OCI-LY7 (cell line): Measurements from ENCODE around the gene LTBP4. TPM values are rescaled to one million over a fixed set of nuclear protein-coding genes. Genes with fewer than 3 reads are reported as not detected.

Experiments used
- Bru-seq: library from RNA; stranded (reverse); fragments of 400-500 nt; gene quantifications from one replicate; lab custom pipeline; 2021; lab: Mats Ljungman, UMichigan
- BruChase-seq, 2 experiments: library from RNA; stranded (reverse); fragments of 400-500 nt; gene quantifications; one replicate each; lab custom pipeline; 2021; lab: Mats Ljungman, UMichigan
- BruUV-seq: library from RNA; stranded (reverse); fragments of 400-500 nt; replicated peaks from 2 replicates; lab custom pipeline; 2021; lab: Mats Ljungman, UMichigan
- CTCF ChIA-PET: fragments of 300-600 bp; sonication (Branson Sonifier 250); formaldehyde crosslinking; loops from one replicate; lab custom pipeline; 2022; ENCODE audit warnings: antibody characterized with exemption; ENCODE audit not compliant: unreplicated experiment; lab: Charles Lee
- POLR2A ChIA-PET: fragments of 300-600 bp; sonication (Branson Sonifier 250); formaldehyde crosslinking; loops from one replicate; lab custom pipeline; 2022; ENCODE audit warnings: antibody characterized with exemption; lab: Charles Lee
- DNase-seq: peaks from one replicate; pipeline ENCODE4 v3.0.0-alpha.2; 2015; ENCODE audit warnings: low spot score
- H2AFZ ChIP-seq: fragments of 200-600 bp; sonication (generic), shearing (Covaris generic); 2 replicates; pipeline ENCODE4 v1.6.1; 2014; ENCODE audit warnings: mild to moderate bottlenecking, antibody characterized with exemption, low read length, moderate library complexity
- H3K27ac ChIP-seq: fragments of 200-600 bp; sonication (generic); 2 replicates; pipeline ENCODE4 v1.5.1; 2014; ENCODE audit warnings: mixed run types, low read depth, mild to moderate bottlenecking, moderate library complexity, low read length, inconsistent platforms; ENCODE audit not compliant: poor library complexity, severe bottlenecking
- H3K36me3 ChIP-seq: fragments of 200-600 bp; sonication (generic); 2 replicates; pipeline ENCODE4 v1.6.1; 2014; ENCODE audit warnings: mild to moderate bottlenecking, antibody characterized with exemption, low read length, moderate library complexity, mixed read lengths; ENCODE audit not compliant: insufficient read depth
- H3K4me1 ChIP-seq: fragments of 200-600 bp; sonication (generic); 2 replicates; pipeline ENCODE4 v1.5.1; 2014; ENCODE audit warnings: mild to moderate bottlenecking, low read length; ENCODE audit not compliant: insufficient read depth, poor library complexity, severe bottlenecking
- H3K4me2 ChIP-seq: fragments of 200-600 bp; sonication (generic); 2 replicates; pipeline ENCODE4 v1.6.1; 2014; ENCODE audit warnings: mild to moderate bottlenecking, low read length
- H3K4me3 ChIP-seq: fragments of 200-600 bp; sonication (generic); 2 replicates; pipeline ENCODE4 v1.5.1; 2014; ENCODE audit warnings: mild to moderate bottlenecking, low read depth, low read length; ENCODE audit not compliant: poor library complexity, severe bottlenecking
- H3K79me2 ChIP-seq: fragments of 200-600 bp; sonication (generic); 2 replicates; pipeline ENCODE4 v1.6.1; 2016; ENCODE audit warnings: low read depth, mild to moderate bottlenecking, low read length, moderate library complexity, mixed read lengths; ENCODE audit not compliant: insufficient read depth
- H3K9me2 ChIP-seq: fragments of 200-600 bp; sonication (generic); 2 replicates; pipeline ENCODE4 v1.6.1; 2016; ENCODE audit warnings: mild to moderate bottlenecking, low read length, mixed read lengths; ENCODE audit not compliant: insufficient read depth
- H3K9me3 ChIP-seq: fragments of 200-600 bp; sonication (generic); 2 replicates; pipeline ENCODE4 v1.6.1; 2014; ENCODE audit warnings: mild to moderate bottlenecking, mixed run types, low read length, mixed read lengths
- H4K20me1 ChIP-seq: fragments of 200-600 bp; sonication (generic); 2 replicates; pipeline ENCODE4 v1.6.1; 2014; ENCODE audit warnings: mild to moderate bottlenecking, antibody characterized with exemption, low read length, moderate library complexity, mixed read lengths; ENCODE audit not compliant: insufficient read depth
- CTCF ChIP-seq: fragments of 200-600 bp; sonication (generic); conservative IDR thresholded peaks from 2 replicates; pipeline ENCODE4 v1.5.1; 2014; ENCODE audit warnings: mild to moderate bottlenecking, antibody characterized with exemption, low read length, moderate library complexity, mixed read lengths
- EZH2phosphoT487 ChIP-seq: fragments of 200-600 bp; sonication (generic); IDR thresholded peaks from 2 replicates; pipeline ENCODE4 v1.6.1; 2018; ENCODE audit warnings: low read depth, borderline replicate concordance, mild to moderate bottlenecking, mixed run types, antibody characterized with exemption, low read length, moderate library complexity, mixed read lengths
- intact Hi-C: fragments of 100-400 bp; cut with micrococcal nuclease; formaldehyde crosslinking; loops from one replicate; pipeline ENCODE4 v1.10.0; 2022; ENCODE audit not compliant: unreplicated experiment
- long read RNA-seq: library from polyadenylated mRNA; stranded (forward); transcript quantifications from one replicate; pipeline ENCODE4 v2.0.0, GENCODE V29; 2022
- total RNA-seq, 2 experiments: library from RNA; depleted of rRNA in 1 of 2; stranded (reverse); fragments of >200 nt in 1 of 2; shearing (Covaris generic) in 1 of 2; gene quantifications; 2 replicates each; pipeline ENCODE4 v1.2.3, GENCODE V29; 2014 to 2022

Gene LTBP4
- total RNA-seq (2014; rRNA removed; shearing (Covaris generic)) (22.1 and 44.5 TPM in 2 replicates), total RNA-seq (2022) (108 and 121 TPM in 2 replicates), Bru-seq, nascent RNA (percentile 50 among the genes with signal in this experiment), BruChase-seq, experiment 1, labeled RNA remaining after a 6-hour chase (percentile 61 among the genes with signal in this experiment), BruChase-seq, experiment 2, labeled RNA remaining after a 2-hour chase (percentile 57 among the genes with signal in this experiment)
- long read RNA-seq, partial matches to known transcripts: 51 of 84 reads
- long read RNA-seq, other reads (novel, unspliced or antisense): 28 of 84 reads

- ChIA-PET CTCF (interaction anchor here (0.6 kb wide), 1 partner anchor 8 kb away, joined by 3 read pairs; no protein-coding TSS in a partner anchor), POLR2A (no interaction called here)
- no peak within 1 kb of the TSS for H2AFZ ChIP-seq
Measured at GRCh38 chr19:40601134-40601974, at the start of gene LTBP4. Gene LTBP4 (plus strand): TSS chr19:40601369. CDS start chr19:40601388, 19 bp downstream.

GRCh38 chr19:40552848-40553247, 48.3 kb upstream of the LTBP4 start:
- no peak overlapping the region for H2AFZ ChIP-seq
- CTCF ChIA-PET: no interaction called here
- POLR2A ChIA-PET: no interaction called here

More at GRCh38 chr19:40601134-40601974, at the start of gene LTBP4:
- no peaks in the 10 kb centered on the region for H3K9me3 ChIP-seq
- H3K4me2 ChIP-seq: peak within 1 kb of the TSS; percentile 68
- H4K20me1 ChIP-seq: no peaks in the 10 kb centered on the region
- H3K27ac ChIP-seq: no peak within 1 kb of the TSS
- intact Hi-C loops: loop anchor here (10.0 kb wide), 2 partner anchors 173 to 317 kb away; partner anchors contain the start of genes AKT2, MIA and RAB4B
- DNase-seq: no peak
- no peak for TF ChIP-seq EZH2phosphoT487
- no peak; the same call in 1 of the 2 replicates for TF ChIP-seq CTCF
- H3K79me2 ChIP-seq: no peaks in the 10 kb centered on the region
- no TSS peak for BruUV-seq
- H3K9me2 ChIP-seq: no peaks in the 10 kb centered on the region
- H3K36me3 ChIP-seq: no peaks in the 10 kb centered on the region
- H3K4me3 ChIP-seq: no peak within 1 kb of the TSS
- H3K4me1 ChIP-seq: peaks cover 65% of the 10 kb centered on the region

More at GRCh38 chr19:40552848-40553247, 48.3 kb upstream of the LTBP4 start:
- Histone ChIP-seq H3K4me2 (no peak overlapping the region), H3K79me2 (no peaks in the 10 kb centered on the region), H4K20me1 (no peaks in the 10 kb centered on the region), H3K9me3 (no peaks in the 10 kb centered on the region), H3K36me3 (no peaks in the 10 kb centered on the region), H3K4me3 (no peak overlapping the region), H3K4me1 (no peaks in the 10 kb centered on the region), H3K9me2 (no peaks in the 10 kb centered on the region), H3K27ac (no peak overlapping the region)
- intact Hi-C loops: no loop called here
- BruUV-seq: no TSS peak
- TF ChIP-seq CTCF (no peak), EZH2phosphoT487 (no peak)
- DNase-seq: no peak
